T-helper 2 cell treated with Interferon-gamma antibody and Interleukin-4, amounts not matched to agents 100 ng/mL and 5 ng/mL, for 36 hours (primary cell): ENCODE measurements around the gene KDM1B. TPM values are rescaled to one million over a fixed set of nuclear protein-coding genes. Genes with fewer than 3 reads are reported as not detected.
"Not testable (repeated sequence)": the region's sequence is repeated elsewhere in the genome, so short reads cannot be mapped to it uniquely, and the experiment has no call there.

ENCODE experiments used
- intact Hi-C: fragments of 100-400 bp; cut with micrococcal nuclease; formaldehyde crosslinking; loops from one replicate; pipeline ENCODE4 v1.15.1; 2023
- total RNA-seq: library from RNA; stranded (reverse); gene quantifications from 2 replicates; pipeline ENCODE4 v1.2.3, GENCODE V29; 2022

The KDM1B gene
- total RNA-seq, 1 donor from 2014 or later, result 8.0 TPM

DNA sequence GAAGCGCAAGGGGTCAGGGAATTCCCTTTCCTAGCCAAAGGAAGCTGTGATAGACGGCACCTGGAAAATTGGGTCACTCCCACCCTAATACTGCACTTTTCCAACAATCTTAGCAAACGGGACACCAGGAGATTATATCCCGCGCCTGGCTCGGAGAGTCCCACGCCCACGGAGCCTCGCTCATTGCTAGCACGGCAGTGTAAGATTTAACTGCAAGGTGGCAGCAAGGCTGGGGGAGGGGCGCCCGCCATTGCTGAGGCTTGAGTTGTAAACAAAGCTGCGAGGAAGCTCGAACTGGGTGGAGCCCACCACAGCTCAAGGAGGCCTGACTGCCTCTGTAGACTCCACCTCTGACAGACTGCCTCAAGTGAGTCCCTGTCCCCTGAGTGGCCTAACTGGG, 73.4 kb downstream of the KDM1B start:
- intact Hi-C loops, result not testable (repeated sequence)

GRCh38 chr6:18231856-18232255, 76.6 kb downstream of the KDM1B start:
- intact Hi-C loops, result not testable (repeated sequence)

GRCh38 chr6:18233770-18234169, 78.5 kb downstream of the KDM1B start:
- intact Hi-C loops, result not testable (repeated sequence)

DNA sequence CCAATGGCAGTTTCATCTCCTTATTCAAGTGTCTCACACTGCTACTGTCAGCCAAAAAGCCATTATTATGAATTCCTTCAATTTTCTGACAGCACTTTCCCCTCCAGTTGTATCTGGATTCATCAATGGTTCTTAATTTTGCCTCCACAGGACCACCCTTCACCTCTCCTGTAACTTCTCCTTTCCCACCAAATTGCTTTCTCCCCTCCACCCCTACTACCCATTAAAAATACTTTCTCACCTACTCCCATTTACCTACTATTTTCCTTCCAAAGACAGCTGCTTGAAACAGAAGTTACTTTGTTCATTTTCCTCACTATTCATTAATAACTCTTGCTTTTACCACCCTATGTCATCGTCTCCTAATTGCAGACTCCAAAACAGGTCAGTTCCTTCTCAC, 79.3 kb downstream of the KDM1B start:
- intact Hi-C loops, result no loop called here

- intact Hi-C loops, result no loop called here
Observed at GRCh38 chr6:18235524-18235923, 80.3 kb downstream of the KDM1B start.

DNA sequence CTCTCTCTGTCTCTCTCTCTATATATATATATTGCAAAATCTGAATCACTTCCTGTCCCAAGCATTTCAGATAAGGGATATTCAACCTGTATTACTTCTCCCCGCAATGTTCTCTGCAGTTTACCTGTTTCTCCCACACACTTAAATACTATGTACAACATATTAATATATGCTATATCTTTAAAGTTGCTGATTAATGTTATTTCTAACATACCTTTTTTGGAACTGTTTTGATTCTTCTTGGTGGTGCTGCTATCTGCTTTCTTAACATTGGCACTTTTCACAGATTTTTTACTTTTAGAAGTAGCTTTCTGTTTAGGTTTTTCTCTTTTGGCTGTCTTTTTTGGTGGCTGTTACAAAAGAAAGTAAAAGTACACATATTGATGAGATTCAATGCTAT, 81.9 kb downstream of the KDM1B start:
- intact Hi-C loops, result no loop called here

GRCh38 chr6:18240230-18240629, 85.0 kb downstream of the KDM1B start:
- intact Hi-C loops, result loop anchor here (5.0 kb wide), 1 partner anchor 83 kb away; the partner anchor contains the start of genes KDM1B and TPMT

GRCh38 chr6:18241208-18242038, 86.2 kb downstream of the KDM1B start:
- intact Hi-C loops, result loop anchor here (5.0 kb wide), 1 partner anchor 84 kb away; the partner anchor contains the start of genes KDM1B and TPMT

DNA sequence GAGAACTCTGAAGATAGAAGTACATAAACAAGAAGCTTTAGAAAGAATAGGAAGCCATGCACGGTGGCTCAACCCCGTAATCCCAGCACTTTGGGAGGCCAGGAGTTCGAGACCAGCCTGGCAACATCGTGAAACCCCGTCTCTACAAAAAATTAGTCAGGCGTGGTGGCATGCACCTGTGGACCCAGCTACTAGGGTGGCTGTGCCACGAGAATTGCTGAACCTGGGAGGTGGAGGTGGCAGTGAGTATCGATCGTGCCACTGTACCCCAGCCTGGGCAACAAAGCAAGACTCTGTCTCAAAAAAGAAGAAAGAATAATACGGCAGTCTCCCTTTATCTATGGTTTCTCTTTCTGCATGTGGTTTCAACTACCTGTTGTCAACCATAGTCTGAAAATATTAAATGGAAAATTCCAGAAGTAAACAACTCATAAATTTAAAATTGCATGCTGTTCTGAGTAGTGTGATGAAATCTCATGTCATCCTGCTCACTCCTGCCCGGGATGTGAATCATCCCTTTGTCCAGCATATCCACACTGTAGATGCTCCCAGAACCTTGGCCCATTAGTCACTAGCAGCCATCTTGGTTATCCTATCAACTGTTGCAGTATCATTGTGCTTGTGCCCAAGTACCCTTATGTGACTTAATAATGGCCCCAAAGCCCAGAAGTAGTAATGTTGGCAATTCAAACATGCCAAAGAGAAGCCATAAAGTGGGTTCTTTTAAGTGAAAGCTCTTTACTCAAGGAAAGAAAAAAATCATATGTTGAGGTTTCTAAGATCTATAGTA, 87.0 kb downstream of the KDM1B start:
- intact Hi-C loops, result loop anchor here (5.0 kb wide), 1 partner anchor 85 kb away; the partner anchor contains the start of genes KDM1B and TPMT

- intact Hi-C loops, result loop anchor here (5.0 kb wide), 1 partner anchor 86 kb away; the partner anchor contains the start of genes KDM1B and TPMT
Observed at GRCh38 chr6:18243302-18243893, 88.2 kb downstream of the KDM1B start.

DNA sequence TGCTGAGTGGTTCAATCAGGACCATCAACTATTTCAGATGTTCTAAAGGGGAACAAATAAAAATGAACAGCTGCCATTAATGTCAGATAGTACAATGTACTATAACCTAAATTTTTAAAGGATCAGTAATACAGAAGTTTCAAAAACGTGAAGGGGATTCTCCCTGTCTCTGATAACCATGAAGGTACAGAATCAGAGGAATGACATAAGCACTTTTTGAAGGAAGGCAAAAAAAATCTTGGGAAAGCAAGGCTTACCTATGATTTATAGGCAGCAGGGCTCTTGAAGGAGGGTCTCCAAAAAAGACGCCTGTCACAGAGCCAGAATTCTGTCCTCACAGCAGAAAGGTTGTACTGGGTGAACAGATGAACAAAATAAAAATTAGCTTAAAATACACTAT, 89.0 kb downstream of the KDM1B start:
- intact Hi-C loops, result loop anchor here (5.0 kb wide), 1 partner anchor 87 kb away; the partner anchor contains the start of genes KDM1B and TPMT

- intact Hi-C loops, result no loop called here
Observed at GRCh38 chr6:18245079-18245478, 89.9 kb downstream of the KDM1B start.

DNA sequence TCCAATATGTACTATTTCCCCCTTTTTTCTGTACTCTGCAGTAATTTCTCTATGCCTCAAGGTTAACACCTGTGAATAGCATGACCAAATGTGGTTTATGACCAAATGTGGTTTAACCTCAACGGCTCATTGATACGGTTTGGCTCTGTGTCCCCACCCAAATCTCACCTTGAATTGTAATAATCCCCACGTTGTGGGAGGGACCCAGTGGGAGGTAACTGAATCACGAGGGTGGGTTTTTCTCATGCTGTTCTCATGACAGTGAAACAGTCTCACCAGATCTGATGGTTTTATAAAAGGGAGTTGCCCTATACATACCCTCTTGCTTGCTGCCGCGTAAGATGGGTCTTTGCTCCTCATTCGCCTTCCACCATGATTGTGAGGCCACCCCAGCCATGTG, 90.4 kb downstream of the KDM1B start:
- intact Hi-C loops, result no loop called here

GRCh38 chr6:18246205-18246604, 91.0 kb downstream of the KDM1B start:
- intact Hi-C loops, result no loop called here

GRCh38 chr6:18247002-18247401, 91.8 kb downstream of the KDM1B start:
- intact Hi-C loops, result no loop called here

- intact Hi-C loops, result loop anchor here (2.0 kb wide), 1 partner anchor 14 kb away; no protein-coding TSS in a partner anchor
Observed at GRCh38 chr6:18248698-18249097, 93.5 kb downstream of the KDM1B start.

DNA sequence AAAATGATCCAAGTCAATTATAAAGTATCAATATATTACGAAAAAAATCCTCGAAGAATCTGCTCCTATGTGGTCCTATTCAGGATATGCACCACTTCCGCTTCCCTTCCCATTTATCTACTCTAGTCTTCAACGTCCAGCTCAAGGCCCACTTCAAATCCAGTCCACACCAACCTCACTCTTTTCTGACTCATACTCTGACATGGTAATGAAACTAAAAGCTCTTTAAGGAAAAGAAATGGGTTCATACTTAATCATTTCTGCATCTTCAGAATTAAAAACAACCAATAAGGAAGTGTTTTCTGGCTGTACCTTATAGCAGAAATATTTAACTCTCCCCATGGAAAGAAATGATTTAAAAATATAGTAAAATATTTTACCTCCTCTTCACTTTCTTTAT, 94.0 kb downstream of the KDM1B start:
- intact Hi-C loops, result loop anchor here (2.0 kb wide), 1 partner anchor 14 kb away; no protein-coding TSS in a partner anchor

DNA sequence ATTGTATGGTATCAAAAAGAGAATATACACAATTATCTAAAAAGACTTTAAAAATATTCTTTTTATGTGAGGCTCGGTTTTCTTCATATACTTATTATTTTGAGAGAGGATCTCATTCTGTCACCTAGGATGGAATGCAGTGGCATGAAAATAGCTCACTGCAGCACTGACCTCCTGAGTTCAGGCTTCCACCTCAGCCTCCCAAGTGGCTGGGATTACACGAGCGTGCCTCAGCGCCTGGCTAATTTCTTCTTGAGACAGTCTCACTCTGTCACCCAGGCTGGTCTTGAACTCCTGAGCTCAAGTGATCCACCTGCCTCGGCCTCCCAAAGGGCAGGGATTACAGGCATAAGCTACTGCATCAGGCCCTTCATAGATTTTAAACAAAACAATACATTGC, 98.4 kb downstream of the KDM1B start:
- intact Hi-C loops, result no loop called here

DNA sequence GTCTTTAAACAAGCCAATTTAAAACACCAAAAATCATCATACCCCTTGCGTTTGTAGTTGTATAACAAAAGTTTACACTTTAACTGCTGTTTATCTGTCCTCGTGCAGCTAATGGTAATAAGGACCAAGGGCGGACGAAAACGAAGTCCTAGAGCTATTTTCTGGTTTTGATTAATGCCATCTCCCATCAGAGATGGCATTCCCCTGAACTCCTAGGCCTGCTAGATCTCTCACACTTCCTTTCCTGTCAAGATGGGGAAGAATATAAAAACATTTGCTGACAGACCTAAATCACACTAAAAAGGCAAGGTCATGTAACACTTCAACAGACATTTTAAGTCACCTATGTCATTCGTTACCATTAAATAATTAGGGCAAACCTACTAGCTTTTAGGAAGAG, 99.6 kb downstream of the KDM1B start:
- intact Hi-C loops, result no loop called here

- intact Hi-C loops, result loop anchor here (5.0 to 10.0 kb wide), 2 partner anchors 658 to 1955 kb away; partner anchors contain the start of genes FAM8A1 and MBOAT1
Observed at GRCh38 chr6:18259675-18260447, 104.6 kb downstream of the KDM1B start.
